ENCODE results near the gene KHK. TPM values are rescaled to one million over a fixed set of nuclear protein-coding genes. Genes with fewer than 3 reads are reported as not detected.
"Not testable (repeated sequence)": the region's sequence is repeated elsewhere in the genome, so short reads cannot be mapped to it uniquely, and the experiment has no call there.

Gene KHK
- total RNA-seq, 6 experiments from 2014 or later: 101 to 283 (median 206) TPM

- 10% methylated on average over 13 of the region's 34 CpGs for WGBS (ENCODE audit: insufficient coverage, low coverage, low lambda C conversion rate, missing lambda C conversion rate)
- H3K27me3 ChIP-seq: no peaks in the 10 kb centered on the region
- ATAC-seq (peak in 2 of 4 donors; percentile 31 to 50), DNase-seq (peak in 2 of 3 donors; percentile 51 to 67)
- intact Hi-C loops (cut with DNase I): loop anchor here in 1 of 2 donors (10.0 kb wide), 1 partner anchor 107 kb away; no protein-coding TSS in a partner anchor
- peak overlapping the region; percentile 85 to 94 (median 91) for H3K4me3 ChIP-seq
- no peaks in the 10 kb centered on the region for H3K9me3 ChIP-seq
- TF ChIP-seq POLR2A (IDR thresholded peaks at IDR 0.05) (no peak), CTCF (IDR thresholded peaks at IDR 0.05) (no peak)
- H3K4me1 ChIP-seq: peaks cover 0 to 10% (median 4%) of the 10 kb centered on the region in 4 donors
- peak overlapping the region; percentile 40 to 89 (median 80) for H3K27ac ChIP-seq
- H3K36me3 ChIP-seq: peaks cover 0 to 13% (median 0%) of the 10 kb centered on the region in 4 donors
These were observed 14.4 kb upstream of the KHK start for GRCh38 chr2:27071990-27072830.

GRCh38 chr2:27072920-27073319, 13.7 kb upstream of the KHK start:
- TF ChIP-seq CTCF (IDR thresholded peaks at IDR 0.05) (no peak), POLR2A (IDR thresholded peaks at IDR 0.05) (no peak)
- Histone ChIP-seq H3K36me3 (peaks cover 0 to 7% (median 0%) of the 10 kb centered on the region in 4 donors), H3K9me3 (no peaks in the 10 kb centered on the region), H3K4me1 (peaks cover 0 to 10% (median 4%) of the 10 kb centered on the region in 4 donors), H3K27me3 (no peaks in the 10 kb centered on the region), H3K27ac (peak overlapping the region in 1 of 3 donors; percentile 89), H3K4me3 (no peak overlapping the region)
- ATAC-seq (no peak), DNase-seq (no peak)
- intact Hi-C loops (cut with DNase I): loop anchor here in 1 of 2 donors (10.0 kb wide), 1 partner anchor 108 kb away; no protein-coding TSS in a partner anchor
- 75% methylated on average over 5 of the region's 5 CpGs for WGBS (ENCODE audit: insufficient coverage, low coverage, low lambda C conversion rate, missing lambda C conversion rate)

- Histone ChIP-seq H3K9me3 (no peaks in the 10 kb centered on the region), H3K4me3 (no peak overlapping the region), H3K27me3 (no peaks in the 10 kb centered on the region), H3K27ac (peak overlapping the region in 1 of 3 donors; percentile 29), H3K36me3 (no peaks in the 10 kb centered on the region), H3K4me1 (peaks cover 0 to 10% (median 4%) of the 10 kb centered on the region in 4 donors)
- DNase-seq (no peak), ATAC-seq (no peak)
- 62% methylated on average over 2 of the region's 2 CpGs for WGBS (ENCODE audit: insufficient coverage, low coverage, low lambda C conversion rate, missing lambda C conversion rate)
- intact Hi-C loops (cut with DNase I): loop anchor here in 1 of 2 donors (10.0 kb wide), 1 partner anchor 109 kb away; no protein-coding TSS in a partner anchor
- TF ChIP-seq CTCF (IDR thresholded peaks at IDR 0.05): no peak
- no peak for TF ChIP-seq POLR2A (IDR thresholded peaks at IDR 0.05)
These were observed 12.8 kb upstream of the KHK start for GRCh38 chr2:27073782-27074181.

GRCh38 chr2:27074738-27075565, 11.6 kb upstream of the KHK start:
- Histone ChIP-seq H3K9me3 (no peaks in the 10 kb centered on the region), H3K27ac (peak overlapping the region in 1 of 3 donors; percentile 29), H3K27me3 (no peaks in the 10 kb centered on the region), H3K36me3 (no peaks in the 10 kb centered on the region), H3K4me1 (peaks cover 0 to 9% (median 4%) of the 10 kb centered on the region in 4 donors), H3K4me3 (no peak overlapping the region)
- no peak for TF ChIP-seq POLR2A (IDR thresholded peaks at IDR 0.05)
- no peak for TF ChIP-seq CTCF (IDR thresholded peaks at IDR 0.05)
- 60% methylated on average over 2 of the region's 4 CpGs for WGBS (ENCODE audit: insufficient coverage, low coverage, low lambda C conversion rate, missing lambda C conversion rate)
- intact Hi-C loops (cut with DNase I): loop anchor here in 1 of 2 donors (10.0 kb wide), 1 partner anchor 110 kb away; no protein-coding TSS in a partner anchor
- ATAC-seq (no peak), DNase-seq (peak in 1 of 3 donors; percentile 62)

- not testable (repeated sequence) for H3K4me3 ChIP-seq, H3K36me3 ChIP-seq, H3K27ac ChIP-seq, DNase-seq, ATAC-seq, H3K9me3 ChIP-seq, H3K27me3 ChIP-seq, H3K4me1 ChIP-seq
- intact Hi-C loops (cut with DNase I): loop anchor here in 1 of 2 donors (10.0 kb wide), 1 partner anchor 111 kb away; no protein-coding TSS in a partner anchor
- WGBS (ENCODE audit: insufficient coverage, low coverage, low lambda C conversion rate, missing lambda C conversion rate): 67% methylated on average over 6 of the region's 6 CpGs
These were observed 11.1 kb upstream of the KHK start for GRCh38 chr2:27075566-27075871.
